Measurements from ENCODE around the gene RALGPS1. TPM values are rescaled to one million over a fixed set of nuclear protein-coding genes. Genes with fewer than 3 reads are reported as not detected.

RALGPS1 gene
- total RNA-seq, 4 donors from 2014 or later = 3.3 to 9.8 (median 6.7) TPM

DNA sequence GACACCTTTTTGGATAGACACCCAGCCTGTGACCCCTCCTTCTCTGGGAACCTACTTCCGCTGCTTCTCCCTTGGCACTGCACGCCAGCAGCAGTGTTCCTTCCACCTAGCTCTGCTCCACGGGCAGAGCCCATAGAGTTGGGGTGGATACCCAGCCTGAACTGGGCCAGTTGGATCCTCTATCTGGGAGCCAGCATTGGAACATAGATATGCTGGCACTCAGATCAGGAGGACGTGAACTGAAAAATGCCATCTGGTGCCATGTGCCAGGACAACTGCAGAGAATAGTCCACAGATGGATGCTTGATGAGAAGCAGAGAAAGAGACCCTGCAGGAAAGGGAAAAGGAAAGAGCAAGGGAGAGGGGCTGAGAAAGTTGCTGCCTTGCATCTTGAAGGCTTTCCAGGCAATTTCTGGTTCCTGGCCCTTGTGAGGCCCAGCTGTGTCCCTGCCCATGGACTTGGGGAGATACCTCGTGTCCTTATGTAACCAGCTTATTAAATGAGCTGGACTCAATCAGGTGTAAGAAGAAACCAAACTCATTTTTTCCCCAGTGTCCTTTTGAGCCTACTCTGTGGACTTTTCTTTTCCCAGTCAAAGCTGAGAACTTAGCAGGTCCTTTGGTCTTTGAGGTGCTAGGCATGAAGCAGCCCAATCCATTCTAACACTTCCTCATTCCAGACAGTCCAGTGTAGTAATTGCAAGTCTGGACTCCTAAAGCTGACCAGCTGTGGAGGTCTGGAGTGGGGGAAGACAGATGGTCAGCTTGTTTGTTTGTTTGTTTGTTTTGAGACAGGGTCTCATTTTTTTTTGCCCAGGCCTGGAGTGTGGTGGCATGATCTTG is 168.8 kb downstream of the RALGPS1 start:
- Histone ChIP-seq H3K9me3 (no peaks in the 10 kb centered on the region), H3K4me1 (no peaks in the 10 kb centered on the region), H3K27ac (no peak overlapping the region), H3K4me3 (no peak overlapping the region), H3K27me3 (no peaks in the 10 kb centered on the region), H3K36me3 (peaks cover 0 to 20% (median 0%) of the 10 kb centered on the region in 3 donors)
- TF ChIP-seq POLR2A (IDR thresholded peaks at IDR 0.05) (no peak), EP300 (IDR thresholded peaks at IDR 0.05) (no peak)
- TF ChIP-seq, protein P1, sequence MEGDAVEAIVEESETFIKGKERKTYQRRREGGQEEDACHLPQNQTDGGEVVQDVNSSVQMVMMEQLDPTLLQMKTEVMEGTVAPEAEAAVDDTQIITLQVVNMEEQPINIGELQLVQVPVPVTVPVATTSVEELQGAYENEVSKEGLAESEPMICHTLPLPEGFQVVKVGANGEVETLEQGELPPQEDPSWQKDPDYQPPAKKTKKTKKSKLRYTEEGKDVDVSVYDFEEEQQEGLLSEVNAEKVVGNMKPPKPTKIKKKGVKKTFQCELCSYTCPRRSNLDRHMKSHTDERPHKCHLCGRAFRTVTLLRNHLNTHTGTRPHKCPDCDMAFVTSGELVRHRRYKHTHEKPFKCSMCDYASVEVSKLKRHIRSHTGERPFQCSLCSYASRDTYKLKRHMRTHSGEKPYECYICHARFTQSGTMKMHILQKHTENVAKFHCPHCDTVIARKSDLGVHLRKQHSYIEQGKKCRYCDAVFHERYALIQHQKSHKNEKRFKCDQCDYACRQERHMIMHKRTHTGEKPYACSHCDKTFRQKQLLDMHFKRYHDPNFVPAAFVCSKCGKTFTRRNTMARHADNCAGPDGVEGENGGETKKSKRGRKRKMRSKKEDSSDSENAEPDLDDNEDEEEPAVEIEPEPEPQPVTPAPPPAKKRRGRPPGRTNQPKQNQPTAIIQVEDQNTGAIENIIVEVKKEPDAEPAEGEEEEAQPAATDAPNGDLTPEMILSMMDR (IDR thresholded peaks at IDR 0.05) = no peak
- 73 to 88% methylated on average over 5 of the region's 5 CpGs for WGBS, 2 donors
- no peak for DNase-seq (ENCODE audit: low spot score in 2 of 2)

DNA sequence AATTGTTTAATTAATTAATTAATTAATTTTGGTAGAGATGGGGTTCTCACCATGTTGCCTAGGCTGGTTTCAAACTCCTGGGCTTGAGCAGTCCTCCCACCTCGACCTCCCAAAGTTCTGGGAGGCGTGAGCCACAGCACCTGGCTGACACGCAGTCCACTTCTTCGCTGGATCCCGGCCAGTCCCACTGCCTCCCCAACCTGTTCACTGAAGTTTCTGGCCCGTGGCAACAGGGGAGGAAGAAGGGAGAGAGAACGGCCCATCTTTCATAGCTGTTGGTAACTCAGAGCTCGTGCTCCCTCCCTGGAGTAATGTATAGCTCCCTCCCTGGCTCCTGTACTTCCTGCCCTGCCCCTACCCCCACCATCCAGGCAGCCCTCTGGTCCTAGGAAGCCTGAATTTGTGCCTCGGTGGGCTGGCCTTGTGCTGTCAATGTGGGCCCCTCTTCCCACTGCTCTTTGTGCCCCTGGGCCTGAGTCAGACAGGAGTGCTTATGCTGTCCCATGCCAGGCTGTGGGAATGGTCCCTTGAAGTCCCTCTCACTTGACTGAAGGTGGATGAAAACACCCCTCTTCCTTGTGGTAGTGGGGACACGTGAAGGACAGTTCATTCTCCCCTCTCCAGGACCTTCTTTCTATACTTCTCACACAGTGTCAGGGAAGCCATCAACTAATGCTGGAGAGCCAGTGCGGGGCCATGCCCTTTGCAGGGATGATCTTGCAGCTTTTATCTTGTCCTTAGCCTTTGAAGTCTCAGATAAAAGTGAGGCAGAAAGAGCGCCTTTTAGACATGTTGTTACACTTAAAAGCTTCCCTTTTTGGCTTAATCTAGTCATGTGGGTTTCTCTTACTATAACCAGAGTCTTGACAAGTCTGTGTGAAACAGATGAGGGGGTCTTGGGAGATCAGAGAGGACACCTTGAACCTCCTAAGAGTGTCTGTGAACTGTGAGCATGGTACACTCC is 169.8 kb downstream of the RALGPS1 start:
- 89 to 92% methylated on average over 10 to 12 of the region's 12 CpGs for WGBS, 2 donors
- no peaks in the 10 kb centered on the region for H3K27me3 ChIP-seq
- no peak overlapping the region for H3K27ac ChIP-seq

DNA sequence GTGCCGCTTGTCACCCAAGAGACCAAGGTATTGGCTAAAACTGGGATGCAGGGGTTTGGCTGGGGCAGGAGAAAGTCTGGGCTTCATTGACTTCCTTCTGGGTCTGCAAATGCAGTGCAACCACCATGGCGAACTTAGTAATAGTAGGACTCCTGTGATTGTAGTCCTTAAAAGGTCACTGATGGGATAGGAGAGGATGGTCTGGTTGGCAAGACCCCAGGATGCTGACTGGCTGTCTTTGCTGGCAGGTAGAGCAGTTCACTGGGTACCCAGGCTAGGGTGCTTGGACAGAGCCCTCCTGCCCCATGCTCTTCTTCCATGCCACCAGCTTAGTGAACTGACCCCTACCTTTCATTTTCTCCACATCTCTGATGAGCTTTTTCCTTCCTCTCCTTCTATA is 170.6 kb downstream of the RALGPS1 start:
- TF ChIP-seq, protein P1 (IDR thresholded peaks at IDR 0.05) = no peak
- TF ChIP-seq EP300 (IDR thresholded peaks at IDR 0.05) (no peak), POLR2A (IDR thresholded peaks at IDR 0.05) (no peak)
- WGBS, 2 donors = 97 to 100% methylated on average over 1 to 2 of the region's 2 CpGs
- Histone ChIP-seq H3K36me3 (peaks cover 0 to 34% (median 0%) of the 10 kb centered on the region in 3 donors), H3K4me1 (peaks cover 0 to 14% (median 3%) of the 10 kb centered on the region in 4 donors), H3K9me3 (no peaks in the 10 kb centered on the region), H3K27ac (peak overlapping the region in 1 of 4 donors; percentile 7), H3K27me3 (no peaks in the 10 kb centered on the region), H3K4me3 (no peak overlapping the region)
- no peak for DNase-seq (ENCODE audit: low spot score in 2 of 2)

More for the DNA sequence above, 169.8 kb downstream of the RALGPS1 start:
- H3K4me3 ChIP-seq = no peak overlapping the region
- H3K4me1 ChIP-seq = peaks cover 0 to 6% (median 0%) of the 10 kb centered on the region in 4 donors
- H3K9me3 ChIP-seq = no peaks in the 10 kb centered on the region
- H3K36me3 ChIP-seq = peaks cover 0 to 28% (median 0%) of the 10 kb centered on the region in 3 donors
- no peak for TF ChIP-seq EP300 (IDR thresholded peaks at IDR 0.05)
- TF ChIP-seq, protein P1 (IDR thresholded peaks at IDR 0.05) = no peak
- TF ChIP-seq POLR2A (IDR thresholded peaks at IDR 0.05) = no peak
- DNase-seq (ENCODE audit: low spot score in 2 of 2) = no peak

DNA sequence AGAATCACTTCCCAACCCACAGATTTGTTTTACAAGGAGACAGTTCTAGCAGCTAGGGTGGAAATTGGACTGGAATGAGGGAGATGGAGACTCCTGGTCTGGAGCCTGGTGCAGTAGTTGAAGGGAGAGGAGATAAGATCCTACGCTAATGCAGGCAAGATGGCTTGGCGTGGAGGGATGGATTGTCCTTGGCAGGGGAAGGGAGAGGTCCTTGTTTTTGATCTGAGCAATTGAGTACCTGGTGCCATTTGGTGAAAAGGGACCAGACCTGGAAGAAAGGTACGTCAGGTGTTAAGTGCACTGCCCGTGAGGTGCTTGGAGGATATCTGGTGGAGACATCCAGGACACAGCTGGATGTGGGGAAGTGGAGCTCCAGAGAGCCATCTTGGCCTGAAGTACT is 172.2 kb downstream of the RALGPS1 start:
- WGBS, 2 donors = 96 to 97% methylated on average over 4 of the region's 4 CpGs
- no peak overlapping the region for H3K27ac ChIP-seq
- peaks cover 0 to 50% (median 0%) of the 10 kb centered on the region in 3 donors for H3K36me3 ChIP-seq
- no peaks in the 10 kb centered on the region for H3K27me3 ChIP-seq
- TF ChIP-seq POLR2A (IDR thresholded peaks at IDR 0.05) (no peak), EP300 (IDR thresholded peaks at IDR 0.05) (no peak)
- TF ChIP-seq, protein P1 (IDR thresholded peaks at IDR 0.05) = no peak
- H3K4me3 ChIP-seq = no peak overlapping the region
- no peak for DNase-seq (ENCODE audit: low spot score in 2 of 2)
- H3K4me1 ChIP-seq = peaks cover 0 to 30% (median 7%) of the 10 kb centered on the region in 4 donors
- H3K9me3 ChIP-seq = no peaks in the 10 kb centered on the region

Data from tibial nerve (tissue), 4 donors.